ENCODE data around the gene IL16.

IL16 gene

GRCh38 chr15:81332326-81332725 lies 135.6 kb downstream of the IL16 start:
- Histone ChIP-seq H3K9me3 (ENCODE audit: severe bottlenecking) (no peaks in the 10 kb centered on the region), H3K4me3 (ENCODE audit: low read depth, low read length) (no peak overlapping the region), H3K27ac (no peak overlapping the region), H3K27me3 (ENCODE audit: insufficient read depth, low read depth, severe bottlenecking) (no peaks in the 10 kb centered on the region), H3K36me3 (no peaks in the 10 kb centered on the region)
- no peak for DNase-seq
- no peak for TF ChIP-seq CTCF (IDR thresholded peaks at IDR 0.05; ENCODE audit: low read depth, low read length)

- Histone ChIP-seq H3K4me3 (ENCODE audit: low read depth, low read length) (no peak overlapping the region), H3K27me3 (ENCODE audit: insufficient read depth, low read depth, severe bottlenecking) (no peaks in the 10 kb centered on the region), H3K27ac (no peak overlapping the region), H3K9me3 (ENCODE audit: severe bottlenecking) (no peaks in the 10 kb centered on the region), H3K36me3 (no peaks in the 10 kb centered on the region)
- no peak for DNase-seq
- no peak for TF ChIP-seq CTCF (IDR thresholded peaks at IDR 0.05; ENCODE audit: low read depth, low read length)
Measured at GRCh38 chr15:81333363-81333762, 136.7 kb downstream of the IL16 start.

GRCh38 chr15:81334768-81335435 lies 138.2 kb downstream of the IL16 start:
- Histone ChIP-seq H3K4me3 (ENCODE audit: low read depth, low read length) (no peak overlapping the region), H3K27ac (no peak overlapping the region), H3K36me3 (no peaks in the 10 kb centered on the region), H3K27me3 (ENCODE audit: insufficient read depth, low read depth, severe bottlenecking) (no peaks in the 10 kb centered on the region), H3K9me3 (ENCODE audit: severe bottlenecking) (no peaks in the 10 kb centered on the region)
- TF ChIP-seq CTCF (IDR thresholded peaks at IDR 0.05; ENCODE audit: low read depth, low read length): no peak
- DNase-seq: no peak

GRCh38 chr15:81335631-81336030 lies 139.0 kb downstream of the IL16 start:
- Histone ChIP-seq H3K27me3 (ENCODE audit: insufficient read depth, low read depth, severe bottlenecking) (no peaks in the 10 kb centered on the region), H3K36me3 (no peaks in the 10 kb centered on the region), H3K4me3 (ENCODE audit: low read depth, low read length) (no peak overlapping the region), H3K9me3 (ENCODE audit: severe bottlenecking) (no peaks in the 10 kb centered on the region), H3K27ac (no peak overlapping the region)
- no peak for TF ChIP-seq CTCF (IDR thresholded peaks at IDR 0.05; ENCODE audit: low read depth, low read length)
- no peak for DNase-seq

- H3K9me3 ChIP-seq (ENCODE audit: severe bottlenecking): no peaks in the 10 kb centered on the region
- H3K36me3 ChIP-seq: no peaks in the 10 kb centered on the region
- no peak overlapping the region for H3K4me3 ChIP-seq (ENCODE audit: low read depth, low read length)
- no peak overlapping the region for H3K27ac ChIP-seq
- H3K27me3 ChIP-seq (ENCODE audit: insufficient read depth, low read depth, severe bottlenecking): no peaks in the 10 kb centered on the region
- no peak for TF ChIP-seq CTCF (IDR thresholded peaks at IDR 0.05; ENCODE audit: low read depth, low read length)
- DNase-seq: no peak
Measured at GRCh38 chr15:81336568-81336967, 139.9 kb downstream of the IL16 start.

- H3K27me3 ChIP-seq (ENCODE audit: insufficient read depth, low read depth, severe bottlenecking): no peaks in the 10 kb centered on the region
- no peak for TF ChIP-seq CTCF (IDR thresholded peaks at IDR 0.05; ENCODE audit: low read depth, low read length)
- H3K27ac ChIP-seq: no peak overlapping the region
- no peaks in the 10 kb centered on the region for H3K36me3 ChIP-seq
- no peak for DNase-seq
- H3K4me3 ChIP-seq (ENCODE audit: low read depth, low read length): no peak overlapping the region
- H3K9me3 ChIP-seq (ENCODE audit: severe bottlenecking): no peaks in the 10 kb centered on the region
Measured at GRCh38 chr15:81337241-81337640, 140.6 kb downstream of the IL16 start.

Data from WERI-Rb-1 (cell line).